Smooth muscle cell (in vitro differentiated cells): ENCODE data around the gene MRNIP. TPM values are rescaled to one million over a fixed set of nuclear protein-coding genes. Genes with fewer than 3 reads are reported as not detected.

Source experiments
- DNase-seq: peaks from one replicate; lab custom pipeline; 2025; ENCODE audit not compliant: unreplicated experiment; lab: John Stamatoyannopoulos, UW
- H2AFZ ChIP-seq: fragments of 200-600 bp; sonication (generic); 2 replicates; pipeline ENCODE4 v1.6.0; 2016; ENCODE audit warnings: antibody characterized with exemption, low read depth, mild to moderate bottlenecking
- H3F3A ChIP-seq: fragments of 200-600 bp; sonication (generic); 2 replicates; pipeline ENCODE4 v1.6.0; 2017; ENCODE audit warnings: antibody characterized with exemption, low read depth
- H3K27ac ChIP-seq: fragments of 200-600 bp; sonication (generic); 2 replicates; pipeline ENCODE4 v1.5.1; 2016; ENCODE audit warnings: low read depth, mild to moderate bottlenecking
- H3K27me3 ChIP-seq: fragments of 200-600 bp; sonication (generic); 2 replicates; pipeline ENCODE4 v1.6.1; 2016; ENCODE audit warnings: low read depth, mild to moderate bottlenecking
- H3K36me3 ChIP-seq: fragments of 200-600 bp; sonication (generic); 2 replicates; pipeline ENCODE4 v1.5.1; 2016; ENCODE audit warnings: low read depth
- H3K4me1 ChIP-seq: fragments of 200-600 bp; sonication (generic); 2 replicates; pipeline ENCODE4 v1.5.1; 2016; ENCODE audit warnings: low read depth
- H3K4me2 ChIP-seq: fragments of 200-600 bp; sonication (generic); 2 replicates; pipeline ENCODE4 v1.6.0; 2016; ENCODE audit warnings: mild to moderate bottlenecking
- H3K4me3 ChIP-seq: fragments of 200-600 bp; sonication (generic); 2 replicates; pipeline ENCODE4 v1.5.1; 2016; ENCODE audit warnings: mild to moderate bottlenecking
- H3K79me2 ChIP-seq: fragments of 200-600 bp; sonication (generic); 2 replicates; pipeline ENCODE4 v1.6.0; 2016; ENCODE audit warnings: low read depth, mild to moderate bottlenecking
- H3K9ac ChIP-seq: fragments of 200-600 bp; sonication (generic); 2 replicates; pipeline ENCODE4 v1.6.0; 2016; ENCODE audit warnings: low read depth
- H3K9me3 ChIP-seq: fragments of 200-600 bp; sonication (generic); replicated peaks from 2 replicates; pipeline ENCODE4 v1.5.1; 2016; ENCODE audit warnings: low read depth
- H4K20me1 ChIP-seq: fragments of 200-600 bp; sonication (generic); 2 replicates; pipeline ENCODE4 v1.6.0; 2016; ENCODE audit warnings: low read depth
- WGBS: methylation state at CpG from one replicate; pipeline ENCODE4 v1.1.7; 2016; ENCODE audit warnings: low lambda C conversion rate; 5-methylcytosine and 5-hydroxymethylcytosine counted together
- polyA plus RNA-seq: library from polyadenylated mRNA; unstranded; fragments of >200 nt; fragmentation: Nextera tagmentation; extraction: Ambion mirVana; gene quantifications from 2 replicates; pipeline ENCODE4 v1.2.1, GENCODE V29; 2016
- total RNA-seq: library from RNA; depleted of rRNA; stranded (reverse); fragments of >200 nt; gene quantifications from 2 replicates; pipeline ENCODE4 v1.2.3, GENCODE V29; 2014
- TF ChIP-seq, protein P1 (sequence below): fragments of 200-600 bp; sonication (generic); IDR thresholded peaks from 2 replicates; pipeline ENCODE4 v1.5.1; 2017; ENCODE audit warnings: borderline replicate concordance, mild to moderate bottlenecking, antibody characterized with exemption; ENCODE audit not compliant: insufficient read depth, poor library complexity, severe bottlenecking

Gene MRNIP
- total and polyA plus RNA-seq, 2 experiments from 2014 or later = 11.9 to 16.5 TPM

DNA sequence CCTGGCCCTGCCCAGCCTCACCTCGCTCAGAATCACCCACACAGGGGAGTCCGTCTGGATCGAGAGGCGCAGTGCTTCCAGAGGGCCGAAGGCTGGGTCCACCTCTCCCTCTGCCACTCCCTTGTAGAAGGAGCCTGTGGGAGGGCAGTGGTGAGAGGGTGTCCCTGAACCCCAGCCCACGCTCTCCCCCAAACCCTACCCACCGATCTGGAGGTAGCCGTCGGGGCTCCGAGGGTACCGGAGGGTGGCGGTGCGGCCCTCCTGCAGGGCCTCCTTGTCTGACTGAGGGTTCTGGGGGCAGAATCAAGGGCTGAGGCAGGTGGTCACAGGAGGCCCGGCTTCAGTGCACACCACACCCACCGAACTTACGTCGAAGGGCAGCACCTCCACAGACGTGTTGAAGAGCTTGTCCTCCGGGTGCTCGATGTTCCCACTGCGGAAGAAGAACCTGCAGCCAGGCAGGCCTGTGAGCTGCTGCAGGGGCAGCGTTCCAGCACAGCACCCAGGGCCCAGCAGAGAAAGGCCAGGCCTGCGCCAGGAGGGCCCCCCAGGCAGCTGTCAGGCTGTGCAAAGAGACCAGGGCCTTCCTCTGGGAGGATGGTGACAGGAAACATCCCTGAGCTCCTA, 60.4 kb downstream of the MRNIP start:
- no peak overlapping the region for H2AFZ ChIP-seq
- 98% methylated on average over 23 of the region's 23 CpGs for WGBS
- H3K4me1 ChIP-seq = peaks cover 15% of the 10 kb centered on the region
- TF ChIP-seq, protein P1, sequence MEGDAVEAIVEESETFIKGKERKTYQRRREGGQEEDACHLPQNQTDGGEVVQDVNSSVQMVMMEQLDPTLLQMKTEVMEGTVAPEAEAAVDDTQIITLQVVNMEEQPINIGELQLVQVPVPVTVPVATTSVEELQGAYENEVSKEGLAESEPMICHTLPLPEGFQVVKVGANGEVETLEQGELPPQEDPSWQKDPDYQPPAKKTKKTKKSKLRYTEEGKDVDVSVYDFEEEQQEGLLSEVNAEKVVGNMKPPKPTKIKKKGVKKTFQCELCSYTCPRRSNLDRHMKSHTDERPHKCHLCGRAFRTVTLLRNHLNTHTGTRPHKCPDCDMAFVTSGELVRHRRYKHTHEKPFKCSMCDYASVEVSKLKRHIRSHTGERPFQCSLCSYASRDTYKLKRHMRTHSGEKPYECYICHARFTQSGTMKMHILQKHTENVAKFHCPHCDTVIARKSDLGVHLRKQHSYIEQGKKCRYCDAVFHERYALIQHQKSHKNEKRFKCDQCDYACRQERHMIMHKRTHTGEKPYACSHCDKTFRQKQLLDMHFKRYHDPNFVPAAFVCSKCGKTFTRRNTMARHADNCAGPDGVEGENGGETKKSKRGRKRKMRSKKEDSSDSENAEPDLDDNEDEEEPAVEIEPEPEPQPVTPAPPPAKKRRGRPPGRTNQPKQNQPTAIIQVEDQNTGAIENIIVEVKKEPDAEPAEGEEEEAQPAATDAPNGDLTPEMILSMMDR = no peak
- H3K27ac ChIP-seq = no peak overlapping the region
- no peak for DNase-seq
- no peak overlapping the region for H3K9ac ChIP-seq
- H3K4me3 ChIP-seq = no peak overlapping the region
- H3K79me2 ChIP-seq = no peaks in the 10 kb centered on the region
- H3K27me3 ChIP-seq = no peaks in the 10 kb centered on the region
- H3K9me3 ChIP-seq = no peaks in the 10 kb centered on the region
- no peak overlapping the region for H3K4me2 ChIP-seq
- no peaks in the 10 kb centered on the region for H3K36me3 ChIP-seq
- no peaks in the 10 kb centered on the region for H3F3A ChIP-seq
- H4K20me1 ChIP-seq = peaks cover 24% of the 10 kb centered on the region

DNA sequence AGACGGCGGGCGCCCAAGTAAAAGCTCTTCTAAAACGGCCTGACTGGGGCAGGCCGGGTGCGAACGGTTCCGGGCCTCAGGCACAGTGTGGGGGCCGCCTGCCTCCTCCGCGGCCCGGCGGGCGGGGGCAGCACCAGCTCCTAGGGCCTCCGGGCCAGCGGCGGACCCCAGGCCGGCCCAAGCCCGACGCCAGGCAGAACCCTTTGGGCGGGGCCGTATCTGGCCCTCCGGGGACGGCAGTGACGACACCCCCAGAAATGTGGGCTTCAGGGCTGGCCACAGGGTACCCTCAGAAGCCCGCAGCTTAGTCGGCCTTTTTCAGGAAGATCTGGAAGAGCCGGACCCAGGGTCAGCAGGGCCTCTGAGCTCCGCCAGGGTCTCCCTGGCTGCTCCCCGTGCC, 60.9 kb downstream of the MRNIP start:
- peaks cover 19% of the 10 kb centered on the region for H4K20me1 ChIP-seq
- TF ChIP-seq, protein P1 = no peak

DNA sequence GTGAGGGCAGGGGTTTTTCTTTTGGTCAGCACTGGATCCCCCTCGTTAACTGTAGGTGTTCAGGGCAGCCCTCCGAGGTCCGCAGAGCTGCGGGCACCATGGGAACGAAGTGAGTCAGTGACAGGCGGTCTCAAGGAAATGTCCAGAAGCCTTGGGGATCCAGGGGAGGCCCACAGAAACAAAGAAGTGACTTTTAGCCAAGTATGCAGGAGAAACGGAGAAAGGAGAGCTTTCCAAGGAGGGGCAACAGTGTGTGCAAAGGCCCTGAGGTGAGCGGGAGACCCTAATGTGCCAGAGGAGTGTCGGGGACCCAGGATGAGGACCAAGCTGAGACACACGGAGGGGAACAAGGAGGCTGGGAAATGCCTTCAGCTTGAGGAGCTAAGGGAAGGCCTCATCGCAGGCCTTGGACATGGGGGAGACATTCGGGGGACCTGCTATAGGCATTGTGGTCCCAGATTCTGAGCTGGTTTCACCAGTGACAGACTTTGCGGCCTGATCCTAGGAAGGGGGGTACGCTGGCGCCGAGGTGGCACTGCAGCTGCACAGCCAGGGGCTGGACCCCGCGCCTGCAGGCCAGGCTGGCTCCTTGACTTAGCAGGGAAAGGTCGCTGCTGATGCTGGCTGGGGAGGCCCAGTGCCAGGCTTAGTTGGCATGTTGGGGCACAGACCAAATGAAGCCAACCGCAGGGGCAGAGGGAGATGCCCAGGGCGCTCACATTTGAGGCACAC, 61.6 kb downstream of the MRNIP start:
- TF ChIP-seq, protein P1 = no peak
- H3K4me3 ChIP-seq = peak overlapping the region; percentile 77
- H3K4me1 ChIP-seq = peaks cover 4% of the 10 kb centered on the region
- no peak overlapping the region for H2AFZ ChIP-seq
- peaks cover 12% of the 10 kb centered on the region for H4K20me1 ChIP-seq
- no peaks in the 10 kb centered on the region for H3K79me2 ChIP-seq
- H3K27me3 ChIP-seq = no peaks in the 10 kb centered on the region
- 92% methylated on average over 21 of the region's 21 CpGs for WGBS
- H3K9ac ChIP-seq = peak overlapping the region; percentile 59
- no peak for DNase-seq
- peak overlapping the region; percentile 48 for H3K27ac ChIP-seq
- no peaks in the 10 kb centered on the region for H3K9me3 ChIP-seq
- no peaks in the 10 kb centered on the region for H3F3A ChIP-seq
- no peaks in the 10 kb centered on the region for H3K36me3 ChIP-seq
- peak overlapping the region; percentile 100 for H3K4me2 ChIP-seq

More for the DNA sequence above, 60.9 kb downstream of the MRNIP start:
- H3F3A ChIP-seq = no peaks in the 10 kb centered on the region
- H3K27me3 ChIP-seq = no peaks in the 10 kb centered on the region
- no peaks in the 10 kb centered on the region for H3K36me3 ChIP-seq
- no peak for DNase-seq
- no peak overlapping the region for H3K4me2 ChIP-seq
- 95% methylated on average over 22 of the region's 30 CpGs for WGBS
- H3K79me2 ChIP-seq = no peaks in the 10 kb centered on the region
- H3K9me3 ChIP-seq = no peaks in the 10 kb centered on the region
- no peak overlapping the region for H3K4me3 ChIP-seq
- H3K27ac ChIP-seq = no peak overlapping the region
- H3K4me1 ChIP-seq = peaks cover 10% of the 10 kb centered on the region
- H3K9ac ChIP-seq = no peak overlapping the region
- H2AFZ ChIP-seq = no peak overlapping the region
